Measurements from ENCODE around the gene VTCN1.
"Not testable (repeated sequence)": the region's sequence is repeated elsewhere in the genome, so short reads cannot be mapped to it uniquely, and the experiment has no call there.

VTCN1 gene, protein sequence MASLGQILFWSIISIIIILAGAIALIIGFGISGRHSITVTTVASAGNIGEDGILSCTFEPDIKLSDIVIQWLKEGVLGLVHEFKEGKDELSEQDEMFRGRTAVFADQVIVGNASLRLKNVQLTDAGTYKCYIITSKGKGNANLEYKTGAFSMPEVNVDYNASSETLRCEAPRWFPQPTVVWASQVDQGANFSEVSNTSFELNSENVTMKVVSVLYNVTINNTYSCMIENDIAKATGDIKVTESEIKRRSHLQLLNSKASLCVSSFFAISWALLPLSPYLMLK

DNA sequence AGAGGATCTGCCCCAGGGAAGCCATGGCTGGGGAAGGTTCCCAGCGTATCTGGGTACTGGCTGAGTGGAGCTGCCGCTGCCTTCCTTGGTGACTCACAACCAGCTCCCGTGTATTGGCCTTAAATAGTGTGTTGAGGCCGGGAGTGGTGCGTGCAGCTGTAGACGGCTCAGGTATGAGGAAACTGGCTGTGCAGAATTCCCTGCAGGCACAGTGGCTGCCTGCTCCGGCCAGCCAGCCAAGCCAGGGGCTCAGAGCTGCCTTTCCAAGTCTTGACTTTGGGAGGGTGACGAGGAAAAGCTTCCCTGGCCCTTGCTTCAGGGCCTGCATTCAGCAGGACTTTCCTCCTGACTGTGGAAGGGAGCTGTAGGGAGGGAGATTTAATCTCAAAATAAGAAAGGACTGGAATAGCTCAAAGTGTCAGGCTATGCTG lies at the start of gene VTCN1:
Gene VTCN1, minus strand, starts transcription at position 97 of the 431 bp plus-strand sequence. Its CDS starts 72 bp downstream, at position 25.
- no peak for DNase-seq (ENCODE audit: low read depth in 2 of 2)

DNA sequence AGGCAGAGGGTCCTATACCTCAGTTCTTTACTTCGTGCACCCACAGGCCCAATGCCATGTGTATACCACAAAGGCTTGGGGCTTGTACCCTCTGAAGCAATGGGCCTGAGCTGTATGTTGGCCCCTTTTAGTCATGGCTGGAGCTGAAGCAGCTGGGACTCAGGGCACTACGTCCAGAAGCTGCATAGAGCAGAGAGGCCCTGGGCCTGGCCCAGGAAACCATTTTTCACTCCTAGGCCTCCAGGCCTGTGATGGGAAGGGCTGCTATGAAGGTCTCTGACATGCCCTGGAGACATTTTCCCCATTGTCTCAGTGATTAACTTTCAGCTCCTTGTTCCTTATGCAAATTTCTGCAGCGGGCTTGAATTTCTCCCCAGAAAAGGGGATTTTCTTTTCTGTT lies 48.1 kb upstream of the VTCN1 start:
- DNase-seq (ENCODE audit: low read depth in 2 of 2): no peak

DNA sequence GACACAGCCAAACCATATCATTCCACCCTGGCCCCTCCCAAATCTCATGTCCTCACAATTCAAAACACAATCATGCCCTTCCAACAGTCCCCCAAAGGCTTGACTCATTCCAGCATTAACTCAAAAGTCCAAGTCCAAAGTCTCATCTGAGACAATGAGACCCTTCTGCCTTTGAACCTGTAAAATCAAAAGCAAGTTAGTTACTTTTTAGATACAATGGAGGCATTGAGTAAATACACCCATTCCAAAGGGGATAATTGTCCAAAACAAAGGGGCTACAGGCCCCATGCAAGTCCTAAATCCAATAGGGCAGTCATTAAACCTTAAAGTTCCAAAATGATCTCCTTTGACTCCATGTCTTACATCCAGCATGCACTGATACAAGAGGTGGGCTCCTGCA lies 47.3 kb upstream of the VTCN1 start:
- not testable (repeated sequence) for DNase-seq (ENCODE audit: low read depth in 2 of 2)

DNA sequence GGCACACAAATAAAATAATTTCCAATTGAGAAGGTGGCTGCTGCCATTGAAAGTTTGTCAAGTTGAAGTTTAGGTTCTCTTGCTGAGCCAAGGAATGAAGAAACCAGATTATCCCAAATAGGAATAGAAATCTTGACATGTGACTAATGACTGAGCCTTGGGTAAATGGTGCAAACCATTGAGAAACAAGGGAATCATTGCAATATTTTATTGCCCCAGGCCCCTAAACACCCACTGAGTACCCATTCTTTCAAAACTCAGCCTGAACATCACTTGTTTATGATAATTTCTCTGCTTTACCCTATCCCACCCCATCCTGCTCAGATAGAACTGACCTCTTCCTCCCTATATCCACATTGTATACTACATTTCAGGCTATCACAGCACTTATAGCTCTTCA lies 46.6 kb upstream of the VTCN1 start:
- no peak for DNase-seq (ENCODE audit: low read depth in 2 of 2)

DNA sequence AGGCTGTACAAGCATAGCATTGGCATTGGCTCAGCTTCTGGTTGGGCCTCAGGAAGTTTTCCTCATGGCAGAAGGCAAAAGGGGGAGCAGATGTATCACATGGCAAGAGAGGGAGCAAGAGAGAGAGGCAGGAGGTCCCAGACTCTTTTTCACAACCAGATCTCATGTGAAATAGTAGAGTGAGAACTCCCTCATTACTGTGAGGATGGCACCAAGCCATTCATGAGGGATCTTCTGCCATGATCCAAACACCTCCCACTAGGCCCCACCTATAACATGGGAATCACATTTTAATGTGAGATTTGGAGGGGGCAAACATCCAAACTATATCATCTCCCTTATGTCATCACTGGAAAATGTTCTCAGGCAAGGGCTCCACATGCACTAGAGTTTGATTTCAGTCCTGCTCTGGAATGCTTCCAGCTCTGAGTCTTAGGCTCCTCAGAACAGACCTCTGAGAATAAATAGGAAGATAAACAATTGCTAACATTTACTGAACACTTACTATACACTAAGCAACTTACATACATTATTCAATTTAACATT lies 39.4 kb upstream of the VTCN1 start:
- no peak for DNase-seq (ENCODE audit: low read depth in 2 of 2)

DNA sequence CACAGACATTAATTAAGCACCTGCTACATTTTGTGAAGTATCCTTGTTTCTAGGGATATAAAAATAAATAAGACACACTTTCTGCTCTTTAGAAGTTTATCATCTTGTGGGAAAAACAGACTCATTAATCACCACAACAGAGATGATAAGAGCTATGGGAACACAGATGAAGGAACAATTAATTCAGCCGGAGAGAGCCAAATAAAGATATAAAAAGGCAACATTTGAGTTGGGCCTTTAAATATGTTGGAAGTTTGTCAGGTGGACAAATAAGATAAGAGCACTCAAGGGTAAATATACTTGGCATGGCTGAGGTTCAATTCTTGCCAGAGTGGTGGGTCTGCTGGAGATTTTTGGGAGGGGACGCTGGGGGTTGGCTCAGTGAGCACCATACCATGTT lies 34.2 kb upstream of the VTCN1 start:
- DNase-seq (ENCODE audit: low read depth in 2 of 2): no peak

DNA sequence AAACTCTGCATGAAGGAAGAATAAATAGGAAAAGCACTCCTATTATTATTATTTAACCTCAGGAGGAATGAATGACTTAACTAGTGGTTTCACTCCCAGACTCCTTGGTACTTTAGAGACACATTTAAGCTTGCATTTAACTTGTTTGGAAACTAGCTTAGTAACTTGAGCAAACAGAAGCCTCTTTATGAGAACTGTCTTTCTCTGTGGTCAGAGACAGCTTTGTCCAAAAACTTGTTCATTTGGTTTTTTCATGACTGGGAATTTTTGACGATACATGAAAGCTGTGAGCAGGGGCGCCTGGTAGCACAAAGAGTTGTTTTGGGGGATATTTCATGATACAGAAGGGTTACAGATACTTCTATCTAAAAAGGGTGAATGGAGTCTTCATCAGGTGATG lies 33.6 kb upstream of the VTCN1 start:
- DNase-seq (ENCODE audit: low read depth in 2 of 2): no peak

DNA sequence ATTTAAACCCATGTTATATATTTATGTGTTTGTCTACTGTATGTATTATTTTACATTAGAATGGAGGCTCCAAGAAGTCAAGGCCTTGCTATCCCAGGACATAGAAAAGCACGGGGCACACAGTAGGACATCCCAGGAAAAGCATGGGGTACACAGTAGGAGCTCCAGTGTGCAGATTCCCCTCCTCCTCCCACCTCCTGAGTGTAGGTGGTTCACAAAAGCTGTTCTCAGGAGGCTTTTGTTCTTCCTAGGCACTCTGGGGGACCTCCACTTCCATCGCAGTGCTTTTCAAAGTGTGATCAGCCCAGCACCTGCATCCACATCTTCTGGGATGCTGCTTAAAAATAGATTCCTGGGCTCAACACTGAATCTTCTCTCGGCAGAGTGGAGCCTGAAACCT lies 30.8 kb upstream of the VTCN1 start:
- no peak for DNase-seq (ENCODE audit: low read depth in 2 of 2)

DNA sequence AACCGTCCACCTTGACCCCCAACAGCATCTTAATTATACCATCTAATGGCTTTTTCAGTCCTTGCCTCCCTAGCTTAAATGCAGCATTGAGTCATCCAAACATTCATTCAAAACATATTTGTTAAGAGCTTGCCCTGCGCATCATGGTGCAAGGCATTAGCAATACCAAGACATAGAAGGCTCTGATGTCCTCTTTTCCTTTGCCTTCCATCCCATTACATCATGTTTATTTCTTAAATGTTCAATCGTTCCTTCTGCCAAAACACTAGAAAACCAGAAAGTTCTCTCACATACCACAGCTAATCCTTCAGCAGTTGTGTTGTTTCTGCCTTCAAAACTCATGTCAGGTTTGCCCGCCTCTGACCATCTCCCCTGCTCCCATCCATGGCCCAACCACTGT lies 29.8 kb upstream of the VTCN1 start:
- no peak for DNase-seq (ENCODE audit: low read depth in 2 of 2)

DNA sequence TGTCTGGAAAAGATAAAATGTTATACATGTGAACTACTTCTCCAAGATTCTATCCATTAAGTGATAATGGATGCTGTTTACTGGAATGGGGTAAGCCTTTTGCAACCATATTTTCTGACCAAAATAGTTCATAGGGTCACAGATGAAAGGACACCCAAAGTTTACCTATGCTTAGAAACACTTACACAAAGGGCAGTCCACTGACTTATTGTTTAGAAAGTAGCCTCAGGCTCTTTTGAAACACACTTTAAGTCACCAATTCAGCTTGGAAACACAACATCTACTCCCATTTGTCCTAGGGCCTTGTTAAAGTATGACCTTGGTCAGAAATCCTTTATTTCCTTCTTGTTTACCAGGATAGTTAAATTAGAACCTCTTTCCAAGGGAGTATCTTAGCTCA lies 28.7 kb upstream of the VTCN1 start:
- DNase-seq (ENCODE audit: low read depth in 2 of 2): no peak

DNA sequence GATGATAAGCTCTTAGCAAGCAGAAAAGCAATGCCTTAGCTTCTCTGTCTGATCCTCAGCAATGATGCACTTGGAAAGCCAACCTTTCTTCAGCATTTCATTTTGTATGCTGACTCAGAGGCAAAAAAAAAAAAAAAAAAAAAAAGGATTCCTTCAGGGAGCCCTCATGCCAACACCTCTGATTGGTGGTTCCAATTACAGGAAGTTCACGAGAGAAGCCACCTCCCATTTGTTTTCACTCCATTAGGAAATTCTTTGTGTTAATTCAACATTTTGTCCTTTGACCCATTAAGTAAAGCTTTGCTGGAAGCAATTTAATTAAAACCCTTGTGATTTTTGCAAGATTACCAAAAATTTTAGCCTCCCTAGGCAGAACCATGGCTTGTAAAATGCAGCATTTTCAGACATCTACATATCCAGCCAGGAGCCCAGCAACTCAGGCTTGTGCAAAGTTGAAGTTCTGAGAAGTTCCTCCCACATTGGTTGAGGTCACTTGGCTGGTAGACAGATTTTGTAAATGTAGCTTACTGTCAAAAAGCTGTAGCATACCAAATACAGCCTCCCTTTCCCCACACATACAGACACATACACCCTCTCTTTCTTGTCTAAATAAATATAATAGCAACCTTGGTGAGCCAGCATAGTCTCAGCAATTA lies 27.1 kb upstream of the VTCN1 start:
- no peak for DNase-seq (ENCODE audit: low read depth in 2 of 2)

DNA sequence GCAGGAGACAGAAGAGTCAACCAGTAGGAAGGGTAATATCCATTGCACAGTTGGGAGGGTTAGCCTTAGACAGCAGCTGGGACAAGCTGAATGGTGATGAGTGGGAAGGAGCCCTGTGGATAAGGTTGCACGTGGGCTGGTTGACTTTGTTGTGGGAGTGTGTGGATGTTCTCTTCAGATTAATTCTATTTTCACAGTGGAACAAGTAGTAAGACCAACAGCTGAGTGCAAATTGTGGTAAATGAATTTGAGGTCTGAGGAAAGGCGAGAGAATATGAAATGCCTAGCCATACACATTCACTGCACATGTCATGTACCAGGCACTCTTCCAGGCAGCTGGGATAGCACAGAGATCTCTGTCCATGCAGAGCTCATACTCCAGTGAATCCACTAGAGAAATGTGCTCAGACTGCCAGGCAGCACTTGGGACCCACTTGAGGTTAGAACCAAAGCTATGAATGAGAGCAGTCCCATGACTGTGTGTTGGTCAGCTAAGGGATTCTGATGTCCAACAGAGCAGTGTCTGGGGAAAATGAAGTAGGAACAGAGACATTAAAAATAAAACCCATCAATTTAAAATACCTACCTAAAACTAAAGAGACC lies 25.2 kb upstream of the VTCN1 start:
- DNase-seq (ENCODE audit: low read depth in 2 of 2): no peak

DNA sequence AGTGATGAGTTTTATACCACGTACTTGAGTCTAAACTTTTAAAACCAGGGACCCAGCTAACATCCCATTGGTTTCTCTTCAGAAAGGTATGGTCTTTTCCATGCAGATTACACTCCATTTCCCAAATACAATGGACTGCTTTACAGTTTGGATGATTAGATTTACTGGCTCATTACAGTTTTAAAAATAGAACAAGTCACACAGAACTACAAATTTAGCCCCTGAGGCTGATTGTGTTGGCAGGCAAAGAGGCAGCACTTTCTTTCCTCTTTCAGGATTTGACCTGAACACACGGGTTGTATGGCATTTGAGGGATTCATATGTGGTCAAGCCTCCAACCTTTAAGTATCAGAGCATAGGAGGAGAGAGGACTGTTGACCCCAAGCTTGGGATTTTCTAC lies 21.8 kb upstream of the VTCN1 start:
- DNase-seq (ENCODE audit: low read depth in 2 of 2): no peak

DNA sequence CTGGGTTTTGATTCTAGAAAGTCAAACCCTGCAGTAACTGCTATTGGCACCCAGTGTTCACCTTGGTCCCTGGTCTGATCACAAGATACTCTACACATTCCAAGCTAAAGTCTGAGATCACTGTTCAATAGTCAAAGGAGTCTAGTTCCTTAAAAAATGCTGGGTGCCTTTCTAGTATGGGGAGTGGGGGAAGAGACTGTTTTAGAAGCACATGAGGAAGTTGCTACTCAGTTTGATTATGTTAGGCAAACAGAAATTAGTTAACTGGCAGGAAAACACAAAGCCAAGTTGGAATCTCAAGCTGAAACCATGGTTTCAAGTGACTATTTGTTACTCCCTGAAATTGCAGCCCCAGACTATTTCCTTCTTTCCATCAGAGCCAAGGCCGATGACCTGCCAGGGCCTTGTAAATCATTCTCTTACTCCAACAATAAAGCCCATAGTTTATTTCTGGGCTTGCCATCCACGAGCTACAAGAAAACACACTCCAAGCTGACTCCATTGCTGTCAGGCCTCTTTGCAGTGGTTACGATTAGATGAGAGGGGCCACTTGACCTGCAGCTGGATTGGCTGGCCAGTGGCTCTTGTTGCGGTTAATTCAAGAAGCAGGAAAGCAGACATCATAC lies 21.1 kb upstream of the VTCN1 start:
- no peak for DNase-seq (ENCODE audit: low read depth in 2 of 2)

DNA sequence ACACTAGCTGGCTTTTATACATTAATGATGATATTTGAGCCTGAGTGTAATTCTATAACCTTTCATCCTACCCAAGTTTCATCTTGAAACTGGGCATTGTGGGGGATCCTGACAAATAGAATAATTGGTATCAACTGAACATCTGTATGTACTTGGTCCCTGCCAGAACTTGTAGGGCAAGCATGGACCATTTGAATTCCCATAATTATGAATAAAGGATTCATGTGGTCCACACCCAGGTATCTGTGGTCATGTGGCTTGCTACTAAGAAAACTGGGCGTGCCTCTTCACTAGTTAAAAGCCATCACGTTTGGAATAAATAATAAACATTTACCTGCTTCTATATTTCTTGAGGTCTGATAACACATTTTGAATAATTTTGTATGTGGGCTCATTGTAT lies 20.6 kb upstream of the VTCN1 start:
- DNase-seq (ENCODE audit: low read depth in 2 of 2): no peak

DNA sequence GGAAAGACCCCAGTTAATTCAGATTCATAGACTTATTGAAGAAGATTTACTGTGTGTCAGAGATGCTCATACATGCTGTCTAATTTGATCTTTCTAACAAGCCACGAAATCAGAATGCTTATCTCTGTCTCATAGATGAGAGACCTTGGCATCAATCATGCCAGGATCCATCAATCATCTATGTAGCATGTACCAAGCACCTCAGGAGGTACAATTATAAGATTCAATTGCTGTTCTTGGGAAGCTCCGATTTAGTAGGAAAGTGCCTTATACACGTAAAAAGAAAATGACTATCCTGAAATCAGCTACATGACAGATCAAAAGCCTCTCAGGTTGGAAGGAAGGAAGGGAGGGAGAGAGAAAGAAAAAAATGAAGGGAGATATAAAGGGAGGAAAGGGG lies 18.5 kb upstream of the VTCN1 start:
- no peak for DNase-seq (ENCODE audit: low read depth in 2 of 2)

DNA sequence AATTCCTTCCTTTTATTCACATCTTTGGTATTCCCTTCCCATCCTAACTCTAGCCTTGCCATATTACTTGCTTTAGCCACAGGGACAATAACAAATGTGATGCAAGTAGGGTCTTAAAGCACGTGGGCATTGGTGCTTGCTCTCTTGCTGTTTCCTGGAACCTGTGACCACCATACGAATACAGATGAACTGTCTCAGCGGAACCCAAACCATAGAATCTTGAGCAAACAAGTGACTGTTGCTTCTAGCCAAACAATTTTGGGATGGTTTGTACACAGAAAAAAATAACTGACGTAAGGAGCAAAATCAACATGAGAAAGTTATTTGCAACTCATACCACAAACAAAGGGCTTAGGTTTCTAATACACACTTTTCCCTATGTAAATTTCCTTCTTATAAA lies 15.2 kb upstream of the VTCN1 start:
- no peak for DNase-seq (ENCODE audit: low read depth in 2 of 2)

DNA sequence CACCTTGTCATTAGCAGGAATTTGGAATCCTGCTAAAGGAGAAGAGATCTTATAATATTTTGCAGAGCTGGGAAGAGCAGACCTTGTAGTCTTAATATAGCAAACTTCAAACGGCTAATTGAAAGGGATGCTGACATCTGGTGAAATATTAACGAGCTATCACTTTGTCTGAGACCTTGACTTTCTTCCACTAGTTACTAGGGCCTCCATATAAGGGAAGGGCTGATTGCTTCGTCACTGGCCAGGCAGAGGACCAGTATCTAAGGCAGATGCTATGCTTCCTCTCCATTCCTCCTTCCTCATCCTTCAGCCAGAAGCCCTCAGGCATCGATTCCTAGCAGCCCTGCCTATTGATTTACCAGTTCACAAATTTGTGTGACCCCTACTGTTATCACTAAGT lies 6.0 kb upstream of the VTCN1 start:
- no peak for DNase-seq (ENCODE audit: low read depth in 2 of 2)

DNA sequence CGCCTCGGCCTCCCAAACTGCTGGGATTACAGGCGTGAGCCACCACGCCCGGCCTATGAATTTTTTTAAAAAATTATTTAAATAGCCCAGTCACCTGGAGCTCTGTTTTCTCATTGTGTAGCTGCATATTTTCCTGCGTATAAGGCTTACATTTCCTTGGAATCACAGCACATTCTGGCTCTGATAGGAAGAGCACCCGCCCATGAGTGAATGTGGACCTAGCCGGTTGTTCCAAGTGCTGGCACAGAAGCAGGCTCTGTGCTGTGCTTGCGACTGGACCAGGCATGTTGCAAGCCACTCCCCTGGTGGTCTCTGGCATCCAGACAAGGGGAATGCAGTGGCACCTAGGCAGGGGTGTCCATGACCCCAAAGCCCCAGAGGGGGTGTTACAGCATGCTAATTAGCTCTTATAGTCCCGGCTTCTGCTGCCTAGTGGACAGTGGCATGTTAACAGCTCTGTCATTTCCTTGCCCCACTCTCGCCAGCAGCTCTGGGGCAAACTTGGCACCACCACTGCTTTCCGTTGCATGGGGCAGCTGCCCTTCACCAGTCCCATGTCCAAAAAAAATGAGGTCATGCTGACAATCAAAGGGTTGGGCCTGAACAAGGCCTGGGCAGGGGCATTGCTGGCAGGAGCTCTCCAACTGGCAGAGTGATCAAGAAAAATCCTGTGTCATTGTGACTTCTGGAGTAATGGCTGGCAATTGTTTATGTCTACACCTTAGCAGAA lies 5.2 kb upstream of the VTCN1 start:
- DNase-seq (ENCODE audit: low read depth in 2 of 2): no peak

DNA sequence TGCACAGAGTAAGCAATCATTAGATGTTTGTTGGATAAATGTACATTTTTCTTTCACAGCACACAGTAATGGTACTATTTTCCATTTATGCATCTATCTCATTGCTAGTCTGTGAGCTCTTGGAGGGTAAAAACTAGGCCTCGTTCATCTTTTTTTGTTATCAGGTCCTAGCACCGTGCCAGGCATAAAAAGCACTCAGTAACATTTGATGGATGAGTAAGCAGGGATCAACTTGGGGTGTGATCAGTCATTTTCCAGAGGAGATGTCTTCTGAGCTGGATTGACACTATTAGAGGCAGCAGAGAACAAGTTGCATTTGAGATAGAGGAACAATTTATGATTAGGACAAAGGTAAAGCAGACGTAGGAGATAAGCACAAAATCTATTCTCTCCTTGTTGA lies 4.3 kb upstream of the VTCN1 start:
- DNase-seq (ENCODE audit: low read depth in 2 of 2): no peak

DNA sequence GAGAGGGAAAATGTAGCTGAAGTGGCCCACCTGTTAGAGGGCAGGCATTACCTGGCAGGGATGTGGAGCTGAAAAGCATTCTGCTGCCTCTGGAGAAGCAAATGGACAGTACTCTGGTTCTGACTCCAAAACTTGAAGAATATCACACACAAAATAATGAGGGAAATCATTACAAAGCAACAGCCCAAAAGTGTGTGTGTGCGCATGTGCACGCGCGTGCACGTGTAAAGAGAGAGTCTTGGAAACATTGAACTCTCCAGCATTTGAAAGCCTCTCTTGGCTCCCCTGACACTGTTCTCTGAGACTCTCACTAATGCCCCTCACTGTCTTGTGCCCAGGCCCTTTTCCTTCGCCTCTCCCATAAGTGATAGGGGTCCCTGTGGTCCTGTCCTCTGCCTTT lies 2.3 kb upstream of the VTCN1 start:
- DNase-seq (ENCODE audit: low read depth in 2 of 2): no peak

DNA sequence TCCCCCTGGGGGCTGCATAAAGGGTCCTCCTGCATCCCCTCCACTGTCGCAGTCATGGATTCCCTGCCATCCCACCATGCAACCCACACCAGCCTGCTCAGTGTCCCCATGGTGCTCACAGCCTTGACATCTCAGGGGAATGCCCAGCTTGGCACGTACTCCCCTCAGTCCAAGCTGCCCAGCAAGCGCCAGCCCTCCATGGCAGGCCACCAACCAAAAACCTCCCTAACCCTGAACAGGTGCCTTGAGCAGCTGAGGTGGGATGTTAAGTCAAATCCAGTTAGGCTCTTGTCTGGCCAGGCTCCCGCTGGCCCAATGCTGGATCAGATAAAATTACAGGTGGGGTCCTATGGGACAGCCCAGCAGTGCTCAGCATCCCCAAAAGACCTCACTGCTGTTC lies 341 bp downstream of the VTCN1 start:
- no peak for DNase-seq (ENCODE audit: low read depth in 2 of 2)
